Fibroblast of skin of left quadriceps (primary cell): Measurements from ENCODE around the gene RPL39.
"Not testable (repeated sequence)": the region's sequence is repeated elsewhere in the genome, so short reads cannot be mapped to it uniquely, and the experiment has no call there.

ENCODE experiments used
- DNase-seq, 2 experiments: peaks; one replicate each; pipeline ENCODE4 v3.0.0-alpha.2; 2013; ENCODE audit warnings: low read depth in 2 of 2

RPL39 gene

GRCh38 chrX:119763181-119763580 lies 28.2 kb downstream of the RPL39 start:
- DNase-seq: peak; percentile 75 to 76

GRCh38 chrX:119762718-119763117 lies 28.7 kb downstream of the RPL39 start:
- no peak for DNase-seq

- no peak for DNase-seq
These were observed 31.2 kb downstream of the RPL39 start for GRCh38 chrX:119760026-119760877.

- DNase-seq: no peak
These were observed 32.1 kb downstream of the RPL39 start for GRCh38 chrX:119759248-119759766.

- no peak for DNase-seq
These were observed 32.6 kb downstream of the RPL39 start for GRCh38 chrX:119758731-119759247.

GRCh38 chrX:119757979-119758730 lies 33.3 kb downstream of the RPL39 start, which contains the start of gene SOWAHD:
TSS of gene SOWAHD (plus strand) at chrX:119758588. CDS start at chrX:119758668, 80 bp downstream.
- DNase-seq: no peak

- no peak for DNase-seq
These were observed 33.8 kb downstream of the RPL39 start for GRCh38 chrX:119757646-119757978.

GRCh38 chrX:119756926-119757635 lies 34.3 kb downstream of the RPL39 start:
- no peak for DNase-seq

- DNase-seq: no peak
These were observed 35.4 kb downstream of the RPL39 start for GRCh38 chrX:119755981-119756533.

- no peak for DNase-seq
These were observed 37.7 kb downstream of the RPL39 start for GRCh38 chrX:119753639-119754257.

GRCh38 chrX:119753001-119753400 lies 38.4 kb downstream of the RPL39 start:
- no peak for DNase-seq

GRCh38 chrX:119750751-119751150 lies 40.7 kb downstream of the RPL39 start:
- DNase-seq: not testable (repeated sequence)

GRCh38 chrX:119750131-119750530 lies 41.3 kb downstream of the RPL39 start:
- DNase-seq: not testable (repeated sequence)

GRCh38 chrX:119745283-119745848 lies 46.1 kb downstream of the RPL39 start:
- DNase-seq: no peak

- no peak for DNase-seq
These were observed 52.7 kb downstream of the RPL39 start for GRCh38 chrX:119738742-119739141.
